ENCODE measurements around the gene BCL7A.
"Not testable (repeated sequence)": the region's sequence is repeated elsewhere in the genome, so short reads cannot be mapped to it uniquely, and the experiment has no call there.

Gene BCL7A

GRCh38 chr12:122046145-122046544, 24.5 kb downstream of the BCL7A start:
- DNase-seq (ENCODE audit: insufficient read length, low spot score) (no peak), FAIRE-seq (no peak)
- no peak for TF ChIP-seq POLR2A (IDR thresholded peaks at IDR 0.05; ENCODE audit: low read depth, low read length)

- TF ChIP-seq POLR2A (IDR thresholded peaks at IDR 0.05; ENCODE audit: low read depth, low read length): no peak
- FAIRE-seq: no peak
- DNase-seq (ENCODE audit: insufficient read length, low spot score): no peak
Measured at GRCh38 chr12:122048151-122048550, 26.5 kb downstream of the BCL7A start.

- no peak for DNase-seq (ENCODE audit: insufficient read length, low spot score)
- no peak for TF ChIP-seq POLR2A (IDR thresholded peaks at IDR 0.05; ENCODE audit: low read depth, low read length)
- no peak for FAIRE-seq
Measured at GRCh38 chr12:122049827-122050226, 28.1 kb downstream of the BCL7A start.

- no peak for FAIRE-seq
- TF ChIP-seq POLR2A (IDR thresholded peaks at IDR 0.05; ENCODE audit: low read depth, low read length): no peak
- DNase-seq (ENCODE audit: insufficient read length, low spot score): no peak
Measured at GRCh38 chr12:122050706-122051105, 29.0 kb downstream of the BCL7A start.

- DNase-seq (ENCODE audit: insufficient read length, low spot score) (no peak), FAIRE-seq (no peak)
- no peak for TF ChIP-seq POLR2A (IDR thresholded peaks at IDR 0.05; ENCODE audit: low read depth, low read length)
Measured at GRCh38 chr12:122051231-122051876, 29.7 kb downstream of the BCL7A start.

GRCh38 chr12:122052285-122052684, 30.6 kb downstream of the BCL7A start:
- FAIRE-seq: no peak
- TF ChIP-seq POLR2A (IDR thresholded peaks at IDR 0.05; ENCODE audit: low read depth, low read length): no peak

GRCh38 chr12:122054842-122055520, 33.3 kb downstream of the BCL7A start:
- no peak for TF ChIP-seq POLR2A (IDR thresholded peaks at IDR 0.05; ENCODE audit: low read depth, low read length)
- FAIRE-seq (no peak), DNase-seq (ENCODE audit: insufficient read length, low spot score) (no peak)

More at GRCh38 chr12:122052285-122052684, 30.6 kb downstream of the BCL7A start:
- DNase-seq (ENCODE audit: insufficient read length, low spot score): no peak

- FAIRE-seq; DNase-seq (ENCODE audit: insufficient read length, low spot score): not testable (repeated sequence)
Measured at GRCh38 chr12:122056406-122056805, 34.7 kb downstream of the BCL7A start.

- no peak for TF ChIP-seq POLR2A (IDR thresholded peaks at IDR 0.05; ENCODE audit: low read depth, low read length)
- DNase-seq (ENCODE audit: insufficient read length, low spot score): no peak
- no peak for FAIRE-seq
Measured at GRCh38 chr12:122057007-122057735, 35.5 kb downstream of the BCL7A start.

- no peak for FAIRE-seq
- no peak for DNase-seq (ENCODE audit: insufficient read length, low spot score)
- no peak for TF ChIP-seq POLR2A (IDR thresholded peaks at IDR 0.05; ENCODE audit: low read depth, low read length)
Measured at GRCh38 chr12:122057769-122058168, 36.1 kb downstream of the BCL7A start.

GRCh38 chr12:122058549-122059149, 37.0 kb downstream of the BCL7A start:
- DNase-seq (ENCODE audit: insufficient read length, low spot score): no peak
- FAIRE-seq: no peak
- no peak for TF ChIP-seq POLR2A (IDR thresholded peaks at IDR 0.05; ENCODE audit: low read depth, low read length)

GRCh38 chr12:122059203-122059960, 37.7 kb downstream of the BCL7A start:
- DNase-seq (ENCODE audit: insufficient read length, low spot score) (no peak), FAIRE-seq (no peak)
- no peak for TF ChIP-seq POLR2A (IDR thresholded peaks at IDR 0.05; ENCODE audit: low read depth, low read length)

- DNase-seq (ENCODE audit: insufficient read length, low spot score) (no peak), FAIRE-seq (no peak)
- no peak for TF ChIP-seq POLR2A (IDR thresholded peaks at IDR 0.05; ENCODE audit: low read depth, low read length)
Measured at GRCh38 chr12:122060081-122060501, 38.4 kb downstream of the BCL7A start.

Data from H54 (cell line).